Stromal cell of bone marrow (primary cell): Measurements from ENCODE around the gene UPB1.
"Not testable (repeated sequence)": the region's sequence is repeated elsewhere in the genome, so short reads cannot be mapped to it uniquely, and the experiment has no call there.

ENCODE experiments used
- DNase-seq: peaks from one replicate; pipeline ENCODE4 v3.0.0-alpha.2; 2012; ENCODE audit warnings: low read depth

UPB1 gene

GRCh38 chr22:24504956-24505736 is 10.0 kb downstream of the UPB1 start:
- no peak for DNase-seq

GRCh38 chr22:24506802-24507438 is 11.8 kb downstream of the UPB1 start:
- no peak for DNase-seq

GRCh38 chr22:24507716-24508115 is 12.6 kb downstream of the UPB1 start:
- no peak for DNase-seq

GRCh38 chr22:24510637-24511625 is 15.8 kb downstream of the UPB1 start:
- DNase-seq: peak; percentile 42

GRCh38 chr22:24512043-24512442 is 16.9 kb downstream of the UPB1 start:
- no peak for DNase-seq

- DNase-seq: no peak
Measured at GRCh38 chr22:24513378-24514240, 18.5 kb downstream of the UPB1 start.

GRCh38 chr22:24514241-24515026 is 19.3 kb downstream of the UPB1 start:
- DNase-seq: no peak

GRCh38 chr22:24515027-24515338 is 19.9 kb downstream of the UPB1 start:
- DNase-seq: no peak

- DNase-seq: peak; percentile 83
Measured at GRCh38 chr22:24516301-24516737, 21.2 kb downstream of the UPB1 start.

- no peak for DNase-seq
Measured at GRCh38 chr22:24517446-24517845, 22.3 kb downstream of the UPB1 start.

GRCh38 chr22:24518228-24518627 is 23.1 kb downstream of the UPB1 start:
- DNase-seq: no peak

GRCh38 chr22:24518771-24519485 is 23.8 kb downstream of the UPB1 start:
- no peak for DNase-seq

- DNase-seq: no peak
Measured at GRCh38 chr22:24519496-24519895, 24.4 kb downstream of the UPB1 start.

GRCh38 chr22:24521791-24522245 is 26.7 kb downstream of the UPB1 start:
- DNase-seq: no peak

GRCh38 chr22:24523873-24524272 is 28.7 kb downstream of the UPB1 start:
- DNase-seq: no peak

- DNase-seq: no peak
Measured at GRCh38 chr22:24525416-24526037, 30.4 kb downstream of the UPB1 start.

- no peak for DNase-seq
Measured at GRCh38 chr22:24526191-24526590, 31.1 kb downstream of the UPB1 start.

GRCh38 chr22:24529898-24530297 is 34.8 kb downstream of the UPB1 start:
- DNase-seq: no peak

- not testable (repeated sequence) for DNase-seq
Measured at GRCh38 chr22:24530968-24531367, 35.8 kb downstream of the UPB1 start.

GRCh38 chr22:24532075-24532474 is 36.9 kb downstream of the UPB1 start:
- no peak for DNase-seq
